Stimulated activated CD8-positive, alpha-beta memory T cell treated with anti-CD3 and anti-CD28 coated beads, Interleukin-4, amount 100 ng/mL, for 1 hour (primary cell): ENCODE measurements around the gene OR4A47.
"Not testable (repeated sequence)": the region's sequence is repeated elsewhere in the genome, so short reads cannot be mapped to it uniquely, and the experiment has no call there.

ENCODE experiments used
- DNase-seq, 2 donors: peaks; one replicate each; pipeline ENCODE4 v3.0.0-alpha.2; 2020; ENCODE audit warnings: low read depth in 2 of 2, low spot score in 1 of 2

The OR4A47 gene, protein sequence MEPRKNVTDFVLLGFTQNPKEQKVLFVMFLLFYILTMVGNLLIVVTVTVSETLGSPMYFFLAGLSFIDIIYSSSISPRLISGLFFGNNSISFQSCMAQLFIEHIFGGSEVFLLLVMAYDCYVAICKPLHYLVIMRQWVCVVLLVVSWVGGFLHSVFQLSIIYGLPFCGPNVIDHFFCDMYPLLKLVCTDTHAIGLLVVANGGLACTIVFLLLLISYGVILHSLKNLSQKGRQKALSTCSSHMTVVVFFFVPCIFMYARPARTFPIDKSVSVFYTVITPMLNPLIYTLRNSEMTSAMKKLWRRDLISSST

GRCh38 chr11:48488493-48488892 lies at the start of gene OR4A47:
OR4A47 (plus strand) TSS chr11:48488793; CDS start chr11:48488793, 0 bp downstream.
- not testable (repeated sequence) for DNase-seq

DNA sequence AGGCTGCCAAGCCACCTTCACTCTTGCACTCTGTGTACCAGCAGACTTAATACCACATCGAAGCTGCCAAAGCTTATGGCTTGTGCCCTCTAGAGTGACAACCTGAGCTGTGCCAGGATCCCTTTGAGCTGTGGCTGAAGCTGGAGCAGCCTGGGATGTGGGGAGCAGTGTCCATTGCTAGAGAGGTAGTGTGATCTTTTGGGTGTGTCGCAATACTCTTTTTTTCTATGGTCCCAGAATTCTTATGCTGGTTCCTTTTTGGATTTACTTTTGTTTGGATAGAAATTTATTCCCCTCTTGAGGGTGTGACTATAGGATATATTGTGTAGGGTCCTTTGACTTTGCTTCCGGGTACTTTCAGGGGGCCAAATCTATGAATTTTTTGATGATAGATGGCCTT lies 32.7 kb upstream of the OR4A47 start:
- DNase-seq, result not testable (repeated sequence)

DNA sequence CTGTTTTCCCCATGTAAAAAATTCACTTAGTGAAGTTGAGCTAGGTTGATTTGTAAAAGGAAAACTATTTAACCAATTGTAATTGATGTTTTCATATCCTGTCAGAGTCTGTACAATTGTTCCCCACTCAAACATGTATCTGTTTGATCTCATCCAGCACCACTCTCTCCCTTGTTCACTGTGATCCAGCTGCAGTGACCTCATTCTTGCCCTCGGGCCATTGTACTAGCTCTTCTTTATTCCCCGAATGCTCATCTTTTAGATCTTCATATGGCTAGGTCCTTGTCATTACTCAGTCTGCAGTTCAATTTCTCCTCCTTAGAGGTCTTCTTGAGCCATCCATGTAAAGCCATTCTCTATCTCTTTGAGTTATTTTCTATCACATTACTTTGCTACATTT lies 14.6 kb upstream of the OR4A47 start:
- not testable (repeated sequence) for DNase-seq

DNA sequence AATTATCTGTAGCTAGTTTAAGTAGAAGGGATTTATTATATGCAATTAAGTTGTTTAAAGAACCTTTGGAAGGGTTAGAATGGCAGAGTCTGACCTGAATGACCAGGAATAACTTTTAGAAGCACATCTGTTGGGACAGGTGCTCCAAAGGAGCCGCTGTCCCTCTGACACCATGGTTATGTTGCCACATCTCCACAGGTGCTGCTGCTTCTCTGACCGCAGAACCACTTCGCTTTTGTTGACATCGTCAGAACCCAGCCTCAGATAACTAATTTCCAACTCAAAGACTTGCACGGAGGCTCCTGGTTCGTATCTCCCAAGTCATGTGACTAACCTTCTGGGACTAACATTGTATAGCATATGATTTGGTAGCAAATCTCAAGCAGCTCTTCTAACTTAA lies 13.9 kb upstream of the OR4A47 start:
- not testable (repeated sequence) for DNase-seq

DNA sequence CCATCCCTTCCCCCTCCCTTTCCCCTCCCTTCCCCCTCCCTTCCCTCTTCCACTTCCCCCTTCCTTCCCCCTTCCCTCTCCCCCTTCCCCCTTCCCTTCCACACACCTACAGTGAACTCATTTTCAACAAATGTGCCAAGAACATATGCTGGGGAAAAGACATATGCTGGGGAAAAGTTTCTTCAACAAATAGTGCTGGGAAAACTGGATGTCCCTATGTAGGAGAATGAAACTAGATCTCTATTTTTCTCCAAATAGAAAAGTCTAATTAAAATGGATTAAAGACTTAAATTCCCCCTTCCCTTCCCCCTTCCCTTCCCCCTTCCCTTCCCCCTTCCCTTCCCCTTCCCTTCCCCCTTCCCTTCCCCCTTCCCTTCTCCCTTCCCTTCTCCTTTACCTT lies 17.6 kb downstream of the OR4A47 start:
- not testable (repeated sequence) for DNase-seq

GRCh38 chr11:48538991-48539390 lies 50.4 kb downstream of the OR4A47 start:
- DNase-seq, result no peak
